ENCODE data around the gene HIRIP3.

DNA sequence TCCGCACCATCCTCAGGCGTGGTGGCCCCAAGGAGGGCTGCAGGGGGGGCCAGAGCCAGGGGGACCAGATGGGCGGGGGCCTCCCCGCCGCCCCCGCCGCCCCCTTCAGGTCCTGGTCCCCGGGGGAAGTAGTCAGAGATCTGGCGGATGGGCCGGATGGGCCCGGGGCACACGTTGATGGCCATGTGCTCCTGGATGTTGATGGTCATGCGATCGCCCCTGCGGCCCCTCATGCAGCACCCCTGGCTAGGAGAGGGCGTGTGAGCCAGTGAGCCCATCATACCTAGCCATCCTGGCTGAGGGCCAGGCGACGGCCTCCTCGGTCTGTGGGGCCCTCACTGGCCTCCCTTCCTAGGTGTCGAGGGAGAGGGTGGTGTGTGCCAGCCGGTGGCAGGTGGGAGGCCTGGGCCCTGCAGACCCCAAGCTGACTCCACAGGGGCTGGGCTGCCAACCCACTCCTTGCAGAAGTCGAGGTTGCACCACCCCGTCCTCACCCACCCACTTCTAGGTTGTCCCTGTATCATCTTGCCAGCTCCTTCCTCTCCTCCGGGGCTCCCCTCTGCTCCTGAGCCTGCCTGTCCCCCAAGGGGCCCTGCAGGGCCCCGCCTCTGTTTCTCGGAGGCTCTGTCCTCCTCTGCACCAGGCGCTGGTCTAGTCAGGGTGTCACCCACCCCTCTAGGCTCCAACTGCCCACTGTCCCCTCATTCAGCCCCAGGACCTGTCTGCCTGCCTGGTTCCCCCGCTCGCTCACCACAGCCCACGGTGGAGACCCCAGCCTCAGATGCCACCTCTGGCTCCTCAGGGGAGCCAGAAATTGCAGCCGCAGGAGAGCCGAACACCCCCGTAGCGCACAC lies 14.8 kb upstream of the HIRIP3 start:
- TF ChIP-seq, protein P1, sequence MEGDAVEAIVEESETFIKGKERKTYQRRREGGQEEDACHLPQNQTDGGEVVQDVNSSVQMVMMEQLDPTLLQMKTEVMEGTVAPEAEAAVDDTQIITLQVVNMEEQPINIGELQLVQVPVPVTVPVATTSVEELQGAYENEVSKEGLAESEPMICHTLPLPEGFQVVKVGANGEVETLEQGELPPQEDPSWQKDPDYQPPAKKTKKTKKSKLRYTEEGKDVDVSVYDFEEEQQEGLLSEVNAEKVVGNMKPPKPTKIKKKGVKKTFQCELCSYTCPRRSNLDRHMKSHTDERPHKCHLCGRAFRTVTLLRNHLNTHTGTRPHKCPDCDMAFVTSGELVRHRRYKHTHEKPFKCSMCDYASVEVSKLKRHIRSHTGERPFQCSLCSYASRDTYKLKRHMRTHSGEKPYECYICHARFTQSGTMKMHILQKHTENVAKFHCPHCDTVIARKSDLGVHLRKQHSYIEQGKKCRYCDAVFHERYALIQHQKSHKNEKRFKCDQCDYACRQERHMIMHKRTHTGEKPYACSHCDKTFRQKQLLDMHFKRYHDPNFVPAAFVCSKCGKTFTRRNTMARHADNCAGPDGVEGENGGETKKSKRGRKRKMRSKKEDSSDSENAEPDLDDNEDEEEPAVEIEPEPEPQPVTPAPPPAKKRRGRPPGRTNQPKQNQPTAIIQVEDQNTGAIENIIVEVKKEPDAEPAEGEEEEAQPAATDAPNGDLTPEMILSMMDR (IDR thresholded peaks at IDR 0.05) = no peak
- no peak for TF ChIP-seq POLR2A (IDR thresholded peaks at IDR 0.05)

Measured in body of pancreas (tissue), 4 donors.